GM18526 (cell line): ENCODE results near the gene VSTM4.

Source experiments
- POLR2A ChIP-seq: IDR thresholded peaks from 3 replicates; pipeline ENCODE4 v1.6.1; 2011; ENCODE audit not compliant: insufficient read length; ENCODE audit errors: extremely low read depth

VSTM4 gene

DNA sequence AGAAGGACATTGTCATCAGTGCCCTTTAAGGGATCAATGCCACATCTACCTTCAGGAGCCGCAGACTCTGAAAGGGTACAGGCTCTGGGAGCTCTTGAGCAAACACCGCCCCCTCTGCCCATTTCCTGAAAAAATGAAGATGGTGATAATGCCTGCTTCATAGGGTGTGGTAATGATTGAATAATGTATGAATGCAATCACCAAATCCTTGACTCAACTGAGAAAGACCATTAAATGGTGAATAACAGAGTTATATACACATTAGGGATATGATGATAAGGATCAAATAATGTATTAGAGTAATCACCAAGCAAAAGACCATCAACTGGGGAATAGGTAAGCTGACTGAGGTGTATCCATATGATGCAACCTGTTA is 17.0 kb upstream of the VSTM4 start:
- TF ChIP-seq POLR2A = no peak

DNA sequence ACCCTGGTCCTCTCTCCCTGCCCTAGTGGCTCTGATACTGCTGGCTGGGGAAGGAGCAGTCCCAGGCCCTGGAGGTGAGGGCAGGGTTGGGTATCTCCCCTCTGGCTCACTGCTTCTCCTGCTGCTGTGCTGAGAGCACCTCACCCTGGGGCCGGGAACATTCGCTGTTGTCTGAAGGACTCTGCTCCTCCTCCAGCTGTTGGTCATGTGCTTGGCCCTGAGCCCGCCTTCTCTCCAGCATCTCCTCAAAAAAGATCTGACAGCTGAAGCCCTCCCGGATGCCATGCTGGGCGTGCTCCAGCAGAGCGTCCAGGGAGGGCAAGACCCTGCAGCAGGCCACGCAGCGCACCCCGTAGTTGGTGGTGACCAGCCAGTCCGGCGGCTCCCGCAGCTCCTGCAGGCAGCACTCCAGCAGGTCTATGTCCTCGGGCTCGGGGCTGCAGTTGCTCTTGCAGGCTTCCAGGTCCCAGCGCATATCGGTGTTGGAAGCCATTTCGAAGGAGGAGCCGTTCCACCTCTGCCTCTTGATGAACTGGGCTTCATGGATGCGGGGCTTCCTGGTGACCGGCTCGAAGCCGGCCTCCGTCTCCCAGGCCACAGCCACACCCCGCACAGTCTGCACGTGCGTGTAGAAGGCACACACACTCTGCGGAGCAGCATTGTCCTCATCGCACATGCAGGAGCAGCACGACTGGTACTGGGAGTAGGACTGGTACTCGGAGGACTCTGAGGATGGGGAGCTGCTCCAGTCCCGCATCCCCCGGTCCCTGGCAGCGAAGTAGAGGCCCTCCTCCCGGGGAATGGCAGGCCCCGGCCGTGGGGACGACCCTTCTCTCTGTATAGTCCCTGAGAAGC is 16.4 kb upstream of the VSTM4 start:
- TF ChIP-seq POLR2A = no peak

GRCh38 chr10:49129376-49129775 is 14.1 kb upstream of the VSTM4 start:
- TF ChIP-seq POLR2A = no peak

- TF ChIP-seq POLR2A = no peak
Observed at GRCh38 chr10:49128854-49129253, 13.5 kb upstream of the VSTM4 start.

DNA sequence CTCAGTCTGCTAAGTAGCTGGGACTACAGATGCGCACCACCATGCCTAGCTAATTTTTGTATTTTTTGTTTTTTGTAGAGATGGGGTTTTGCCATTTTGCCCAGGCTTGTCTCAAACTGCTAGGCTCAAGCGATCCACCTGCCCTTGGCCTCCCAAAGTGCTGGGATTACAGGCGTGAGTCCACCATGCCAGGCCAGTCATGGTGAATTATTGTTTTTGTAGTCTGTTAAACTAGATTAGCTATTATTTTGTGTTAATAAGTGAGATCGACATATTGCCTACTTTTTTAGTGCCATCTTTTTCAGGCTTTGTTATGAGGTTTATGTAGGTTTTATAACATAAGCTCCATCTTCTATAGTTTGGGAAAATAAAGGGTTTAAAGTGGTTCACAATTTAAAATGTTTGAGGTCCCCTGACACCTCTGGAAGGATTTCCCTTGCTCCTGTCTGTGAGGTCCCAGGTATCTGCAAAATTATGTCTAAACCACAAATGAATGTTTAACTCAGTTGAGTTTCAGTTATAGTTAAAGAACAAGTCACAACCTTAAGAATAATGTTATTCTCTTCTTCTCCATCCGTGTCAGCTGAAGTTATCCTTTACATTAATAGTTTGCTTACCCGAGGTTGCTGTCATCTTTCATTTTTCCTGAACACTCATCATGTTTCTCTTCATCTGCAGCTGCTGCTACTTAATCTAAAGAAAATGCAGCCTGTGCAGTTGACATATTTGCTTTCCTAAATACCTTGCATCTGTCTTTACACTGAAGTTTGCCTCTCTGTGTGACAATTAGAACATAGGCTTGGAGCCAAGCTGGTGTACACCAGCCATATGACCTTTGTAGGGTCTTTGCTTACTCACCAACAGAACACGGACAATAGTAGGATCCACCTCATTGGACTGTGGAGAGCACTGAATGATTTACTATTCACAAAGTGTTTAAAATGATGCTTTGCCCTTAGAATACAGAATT is 8.9 kb upstream of the VSTM4 start:
- TF ChIP-seq POLR2A = no peak

- TF ChIP-seq POLR2A = no peak
Observed at GRCh38 chr10:49120911-49121310, 5.6 kb upstream of the VSTM4 start.

DNA sequence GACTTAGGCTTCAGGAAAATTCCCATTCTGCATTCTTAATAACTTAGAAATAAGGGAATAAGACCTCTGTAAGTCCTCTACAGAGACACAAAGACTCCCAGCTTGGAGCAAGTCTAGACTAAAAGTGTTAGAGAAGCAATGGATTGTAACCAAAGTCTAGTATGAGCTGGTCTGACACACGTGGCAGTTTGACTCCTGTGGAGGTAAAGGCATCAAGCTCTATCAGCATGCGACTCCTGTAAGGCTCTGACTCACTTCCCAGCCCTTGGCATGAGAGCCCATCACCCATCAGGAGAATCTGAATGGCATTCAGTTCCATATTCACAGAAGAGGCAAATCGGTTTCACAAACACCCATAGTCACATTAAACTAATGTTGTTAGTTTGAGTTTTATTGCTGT is 4.4 kb upstream of the VSTM4 start:
- no peak for TF ChIP-seq POLR2A

DNA sequence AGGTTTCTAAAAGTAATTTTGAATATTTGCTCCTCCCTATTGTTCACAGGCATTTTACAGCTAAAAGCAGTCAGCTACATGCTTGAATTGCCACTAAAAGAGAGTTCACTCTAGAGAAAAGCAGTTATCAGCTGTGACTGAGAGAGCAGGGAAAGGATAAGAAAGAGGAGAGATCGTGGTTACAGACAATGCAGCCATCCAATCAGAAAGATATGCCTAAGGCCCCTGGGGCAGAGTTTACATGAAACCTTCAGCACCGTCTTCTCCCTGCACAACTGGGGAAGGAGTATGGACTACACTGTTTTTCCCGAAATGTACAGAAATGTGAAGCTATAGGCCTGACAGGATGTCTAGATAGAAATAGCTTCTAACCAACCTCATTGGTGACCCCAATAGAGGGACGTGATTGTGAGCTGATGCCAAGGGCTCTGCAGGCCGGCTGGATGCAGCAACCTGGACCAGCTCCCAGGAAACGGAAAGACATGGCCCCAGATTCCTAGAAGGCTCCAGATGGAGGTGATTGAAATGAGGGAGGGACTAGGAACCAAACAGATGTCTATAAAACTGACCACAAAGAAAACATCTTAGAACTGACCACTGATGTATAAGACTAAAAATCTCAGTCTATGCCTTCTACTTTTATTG is 3.2 kb upstream of the VSTM4 start:
- TF ChIP-seq POLR2A = no peak

DNA sequence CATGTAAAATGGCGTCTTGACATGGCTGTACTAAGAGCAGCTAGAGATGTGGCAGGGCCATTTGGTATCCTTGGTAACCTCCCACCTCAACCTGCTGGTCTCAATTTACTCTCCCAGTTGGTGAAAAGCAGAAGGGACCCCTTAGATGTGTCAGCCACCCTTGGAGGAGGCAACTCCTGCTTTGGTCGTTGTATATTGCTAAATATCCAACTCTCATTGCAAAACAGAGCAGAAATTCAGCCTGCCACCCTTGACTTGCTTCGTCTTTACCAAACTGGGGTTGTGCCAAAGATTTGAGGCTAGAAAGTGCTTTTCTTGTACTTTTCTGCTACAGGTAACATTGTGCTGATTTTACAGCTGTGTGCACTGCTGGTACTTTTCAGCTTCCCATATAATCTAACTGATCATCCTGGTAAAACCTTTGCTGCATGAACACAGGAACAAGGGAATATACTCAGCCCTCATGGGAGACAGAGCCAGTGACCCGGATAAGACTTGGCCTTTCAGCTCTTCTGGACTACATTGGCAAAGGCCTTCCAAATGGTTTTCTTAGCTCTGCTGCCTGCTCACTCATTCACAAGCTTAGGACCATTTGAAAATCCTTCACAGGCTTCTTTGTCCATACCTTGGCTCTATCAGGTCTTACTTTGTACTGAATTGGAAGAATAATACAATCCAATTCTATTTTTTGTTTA is 2.2 kb upstream of the VSTM4 start:
- TF ChIP-seq POLR2A = no peak

DNA sequence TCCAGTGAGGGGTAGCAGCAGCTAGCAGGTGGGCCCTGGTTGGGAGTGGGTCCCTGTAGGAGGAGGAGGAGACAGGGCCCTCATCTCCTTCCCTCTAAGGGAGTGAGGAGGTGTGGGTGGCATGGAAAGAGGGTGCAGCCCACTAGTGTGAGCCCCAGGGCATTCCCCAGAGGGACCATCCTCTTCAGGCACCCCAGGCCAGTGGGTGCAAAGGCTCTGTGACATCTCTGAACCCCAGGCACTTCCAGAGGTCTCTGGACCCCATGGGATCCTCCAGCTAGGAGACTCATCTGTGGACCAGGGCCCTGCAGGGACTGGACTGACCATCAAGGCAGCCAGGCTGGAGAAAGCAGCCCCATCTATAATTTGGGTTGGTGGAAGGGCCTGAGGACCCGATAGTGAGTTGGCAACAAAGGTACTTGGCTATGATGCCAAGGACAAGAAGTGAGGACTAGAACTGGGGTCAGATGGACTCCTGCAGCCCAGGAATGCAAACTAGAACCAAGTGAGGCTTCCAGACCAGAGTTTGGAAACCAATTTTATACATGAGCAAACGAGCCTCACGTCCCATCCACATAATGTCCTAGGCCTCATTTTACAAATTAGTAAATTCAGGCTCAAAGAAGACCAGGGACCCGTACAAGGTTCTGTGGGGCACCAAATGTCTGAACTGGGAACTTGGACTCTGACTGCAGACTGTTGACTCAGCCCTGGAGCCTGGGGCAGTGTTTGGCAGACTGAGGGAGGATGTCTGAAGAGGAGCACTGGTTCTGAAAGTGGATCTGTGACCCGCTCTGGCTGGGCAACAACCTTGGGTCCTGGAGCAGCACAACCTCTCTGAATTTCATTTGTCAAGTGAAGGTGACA is 1.4 kb upstream of the VSTM4 start:
- no peak for TF ChIP-seq POLR2A

DNA sequence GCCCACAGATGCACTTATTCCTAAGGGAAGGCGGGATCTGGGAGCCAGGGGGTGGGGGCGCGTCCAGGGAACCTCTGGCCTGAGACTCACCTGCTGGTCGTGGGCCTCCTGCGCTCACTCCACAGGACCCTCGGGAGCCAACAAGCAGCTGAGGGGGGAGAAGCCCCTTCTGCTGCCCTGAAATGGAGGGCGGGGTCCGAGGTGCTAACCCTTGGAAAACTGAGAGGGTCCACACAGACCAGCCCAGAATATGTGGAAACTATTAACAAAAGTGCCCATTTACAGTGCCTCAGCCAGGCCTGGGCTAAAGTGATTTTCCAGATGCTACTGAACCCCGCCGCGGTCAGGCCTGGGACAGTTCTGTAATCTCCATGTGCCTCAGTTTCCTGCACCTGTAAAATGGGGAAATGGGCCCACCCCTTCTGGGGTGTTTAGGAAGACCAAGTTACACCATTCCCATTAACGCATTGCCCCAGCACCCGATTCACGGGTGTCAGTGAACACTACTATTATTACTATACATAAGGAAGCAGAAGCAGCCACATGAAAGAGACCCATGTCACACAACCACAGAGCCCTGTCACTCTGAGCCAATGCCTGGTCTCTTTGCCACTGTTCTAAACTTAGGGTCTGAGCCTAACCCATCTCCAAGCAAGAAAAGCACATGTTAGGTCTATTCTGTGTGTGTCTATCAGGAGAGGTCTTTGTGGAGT is 630 bp upstream of the VSTM4 start:
- TF ChIP-seq POLR2A = no peak

- no peak for TF ChIP-seq POLR2A
Observed at GRCh38 chr10:49114718-49115014, 656 bp downstream of the VSTM4 start.

DNA sequence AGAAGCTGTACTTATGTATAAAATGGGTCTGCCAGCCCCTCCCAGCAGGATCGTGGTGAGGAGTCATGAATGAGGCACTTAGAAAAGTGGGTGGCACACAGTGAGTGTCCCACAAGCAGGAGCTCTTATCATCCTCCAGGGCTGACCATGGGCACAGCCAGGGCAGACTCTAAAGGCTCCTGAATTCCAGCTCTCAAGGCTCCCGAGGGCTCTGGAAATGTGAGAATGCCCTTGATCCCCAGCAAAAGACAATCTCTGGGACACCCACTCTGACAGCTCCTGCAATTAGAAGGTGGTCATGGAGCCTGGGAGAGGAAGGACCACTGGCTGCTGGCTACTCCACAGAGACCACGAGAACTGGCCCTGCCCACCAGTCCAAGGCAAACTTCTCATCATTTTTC is 1.6 kb downstream of the VSTM4 start:
- no peak for TF ChIP-seq POLR2A

DNA sequence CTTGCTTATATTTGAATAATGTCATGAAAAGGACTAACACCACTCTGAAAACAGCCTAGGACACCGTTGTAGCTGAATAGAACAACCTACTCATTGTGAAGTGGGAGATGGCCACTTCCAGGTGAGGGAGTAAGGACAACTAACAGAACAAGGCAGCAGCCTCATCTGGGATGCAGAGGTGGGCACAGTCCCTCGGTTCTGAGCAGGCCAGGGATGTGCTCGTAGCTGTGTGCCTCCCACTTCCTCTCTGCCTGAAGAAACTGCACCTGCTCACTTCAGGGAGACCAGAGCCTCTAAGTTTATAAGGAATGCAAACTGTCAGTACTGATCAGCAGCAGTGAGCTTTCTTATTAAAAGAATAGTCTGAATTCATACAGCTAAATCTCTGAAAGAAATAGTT is 2.5 kb downstream of the VSTM4 start:
- no peak for TF ChIP-seq POLR2A
